Stimulated activated CD8-positive, alpha-beta memory T cell treated with anti-CD3 and anti-CD28 coated beads, Interleukin-12 subunit alpha, Interleukin-12 subunit beta, amount 100 ng/mL, for 24 hours (primary cell): ENCODE data around the gene ANAPC16.
"Not testable (repeated sequence)": the region's sequence is repeated elsewhere in the genome, so short reads cannot be mapped to it uniquely, and the experiment has no call there.

Experiments
- DNase-seq: peaks from one replicate; pipeline ENCODE4 v3.0.0-alpha.2; 2020; ENCODE audit errors: extremely low read depth

The ANAPC16 gene

DNA sequence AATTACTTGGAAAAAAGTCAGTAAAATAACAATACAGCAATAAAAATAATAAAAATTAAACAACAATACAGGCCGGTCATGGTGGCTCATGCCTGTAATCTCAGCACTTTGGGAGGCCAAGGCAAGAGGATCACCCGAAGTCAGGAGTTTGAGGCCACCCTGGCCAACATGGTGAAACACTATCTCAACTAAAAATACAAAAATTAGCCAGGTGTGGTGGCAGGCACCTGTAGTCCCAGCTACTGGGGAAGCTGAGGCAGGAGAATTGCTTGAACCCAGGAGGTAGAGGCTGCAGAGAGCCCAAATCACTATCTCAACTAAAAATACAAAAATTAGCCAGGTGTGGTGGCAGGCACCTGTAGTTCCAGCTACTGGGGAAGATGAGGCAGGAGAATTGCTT, 4.0 kb upstream of the ANAPC16 start:
- DNase-seq: not testable (repeated sequence)

GRCh38 chr10:72218325-72218724, 2.5 kb downstream of the ANAPC16 start:
- no peak for DNase-seq

- no peak for DNase-seq
Measured at GRCh38 chr10:72218726-72219125, 2.9 kb downstream of the ANAPC16 start.

DNA sequence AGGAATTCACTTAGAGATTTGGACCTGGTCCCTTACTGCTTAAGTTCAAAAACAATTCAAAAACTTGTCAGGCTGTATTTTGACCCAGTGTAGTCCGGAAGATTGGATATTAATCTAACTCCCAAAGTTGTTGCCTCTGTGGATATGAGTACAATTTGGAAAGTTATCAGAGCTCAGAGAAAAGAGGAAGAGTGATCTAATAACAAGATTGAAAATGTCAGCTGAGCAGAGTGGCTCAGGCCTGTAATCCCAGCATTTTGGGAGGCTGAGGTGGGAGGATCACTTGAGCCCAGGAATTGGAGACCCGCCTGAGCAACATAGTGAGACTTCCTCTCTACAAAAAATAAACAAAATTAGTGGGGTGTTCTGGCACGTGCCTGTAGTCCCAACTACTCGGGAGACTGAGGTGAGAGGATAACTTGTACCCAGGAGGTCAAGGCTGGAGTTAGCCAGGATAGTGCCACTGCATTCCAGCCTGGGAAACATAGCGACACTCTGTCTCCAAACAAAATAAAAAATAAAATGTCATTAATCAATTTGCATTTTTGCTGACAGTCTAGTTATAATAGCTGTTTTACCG, 3.5 kb downstream of the ANAPC16 start:
- DNase-seq: no peak

DNA sequence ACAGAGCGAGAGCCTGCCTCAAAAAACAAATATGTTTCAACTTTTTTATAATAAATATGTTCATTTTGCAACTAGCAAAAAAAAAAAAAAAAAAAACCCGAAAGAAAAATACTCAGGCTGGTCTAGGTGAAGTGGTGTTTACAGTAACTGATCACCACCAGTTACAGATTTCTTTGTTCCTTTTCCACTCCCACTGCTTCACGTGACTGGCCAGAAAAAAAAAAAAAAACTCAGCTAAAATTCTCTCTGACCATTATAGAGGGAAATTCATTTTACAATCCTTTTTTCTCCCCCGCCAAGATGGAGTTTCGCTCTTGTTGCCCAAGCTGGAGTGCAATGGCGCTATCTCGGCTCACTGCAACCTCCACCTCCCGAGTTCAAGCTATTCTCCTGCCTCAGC, 4.8 kb downstream of the ANAPC16 start:
- no peak for DNase-seq

GRCh38 chr10:72221278-72221677, 5.5 kb downstream of the ANAPC16 start:
- DNase-seq: no peak

GRCh38 chr10:72223743-72224101, 7.9 kb downstream of the ANAPC16 start:
- DNase-seq: no peak

DNA sequence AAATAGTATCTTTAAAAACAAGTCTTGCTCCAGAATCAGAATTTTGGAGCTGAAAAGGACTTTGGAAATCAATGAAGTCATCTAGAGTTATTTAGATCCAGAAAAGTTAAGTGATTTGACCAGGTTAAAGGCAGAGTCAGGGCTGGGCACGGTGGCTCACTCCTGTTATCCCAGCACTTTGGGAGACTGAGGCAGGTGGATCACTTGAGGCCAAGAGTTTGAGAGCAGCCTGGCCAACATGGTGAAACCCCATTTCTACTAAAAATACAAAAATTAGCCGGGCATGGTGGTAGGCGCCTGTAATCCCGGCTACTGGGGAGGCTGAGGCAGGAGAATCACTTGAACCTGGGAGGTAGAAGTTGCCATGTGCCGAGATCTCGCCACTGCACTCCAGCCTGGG, 8.4 kb downstream of the ANAPC16 start:
- DNase-seq: not testable (repeated sequence)

DNA sequence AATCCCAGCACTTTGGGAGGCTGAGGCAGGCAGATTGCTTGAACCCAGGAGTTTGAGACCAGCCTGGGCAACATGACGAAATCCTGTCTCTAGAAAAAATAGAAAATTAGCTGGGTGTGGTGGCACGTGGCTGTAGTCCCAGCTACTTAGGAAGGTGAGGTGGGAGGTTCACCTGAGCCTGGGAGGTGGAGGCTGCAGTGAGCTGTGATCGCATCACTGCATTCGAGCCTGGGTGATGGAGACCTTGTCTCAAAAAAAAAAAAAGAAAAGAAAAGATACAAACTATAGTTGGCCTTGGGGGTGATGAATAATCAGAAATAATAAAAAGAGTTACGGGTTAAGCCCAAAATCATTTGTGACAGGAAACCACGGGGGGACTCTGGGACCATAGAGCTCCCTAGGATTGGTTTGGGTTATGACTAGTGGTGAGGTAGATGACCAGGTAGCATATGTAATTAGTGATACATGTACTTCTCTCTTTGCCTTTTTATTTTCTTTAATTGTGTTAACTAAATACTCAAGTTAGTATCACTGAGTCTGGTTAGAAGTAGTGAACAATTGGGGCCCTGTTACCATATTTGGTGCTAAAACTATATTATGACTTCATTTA, 10.7 kb downstream of the ANAPC16 start:
- no peak for DNase-seq

- DNase-seq: no peak
Measured at GRCh38 chr10:72227826-72228225, 12.0 kb downstream of the ANAPC16 start.

GRCh38 chr10:72228318-72228751, 12.5 kb downstream of the ANAPC16 start:
- no peak for DNase-seq

DNA sequence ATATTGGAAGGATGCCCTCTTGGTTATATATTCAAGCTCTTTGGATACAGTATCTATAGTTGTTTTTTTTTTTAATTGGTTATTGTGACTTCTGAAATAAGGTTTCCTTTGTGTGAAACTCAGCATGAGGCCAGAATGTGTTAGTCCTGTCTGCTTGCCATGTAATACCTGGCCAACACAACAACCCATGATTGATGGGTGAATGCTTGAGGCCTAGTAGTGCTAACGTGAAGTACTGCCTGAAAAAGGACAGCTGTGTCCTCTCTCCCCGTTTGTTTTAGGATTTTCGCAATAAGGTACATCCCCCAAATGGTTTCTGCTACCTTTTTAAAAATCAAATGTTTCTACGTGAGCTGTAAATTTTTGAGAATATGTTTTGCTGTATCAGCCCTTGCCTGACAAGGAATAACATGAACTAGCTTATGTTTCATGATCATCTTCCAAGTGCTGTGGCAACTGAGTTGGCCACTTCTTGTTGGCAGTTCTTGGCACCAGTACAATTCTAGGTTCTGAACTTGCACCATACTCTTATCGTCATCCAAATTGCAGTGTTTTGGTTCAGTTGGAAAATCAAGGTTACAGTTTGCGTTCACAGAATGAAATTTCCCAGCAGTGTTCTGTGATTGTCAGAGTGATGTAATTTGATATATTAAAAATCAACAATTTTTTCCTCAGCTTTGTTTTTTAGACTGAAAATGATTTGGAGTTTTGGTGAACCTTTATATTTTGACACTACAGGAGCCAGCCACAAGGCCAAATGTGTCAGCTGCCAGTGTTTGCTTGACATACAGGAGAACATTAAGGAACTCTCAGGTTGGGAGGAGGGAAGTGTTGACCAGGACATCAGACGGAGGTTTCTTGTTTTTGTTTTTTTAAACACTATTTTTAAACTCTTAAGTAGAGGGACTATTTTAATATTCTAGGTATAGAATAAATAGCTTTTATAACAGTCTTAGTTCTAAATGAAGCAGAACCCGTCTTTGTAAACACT, 13.7 kb downstream of the ANAPC16 start:
- DNase-seq: no peak

- DNase-seq: no peak
Measured at GRCh38 chr10:72233621-72234020, 17.8 kb downstream of the ANAPC16 start.

- DNase-seq: no peak
Measured at GRCh38 chr10:72234560-72235095, 18.8 kb downstream of the ANAPC16 start.

DNA sequence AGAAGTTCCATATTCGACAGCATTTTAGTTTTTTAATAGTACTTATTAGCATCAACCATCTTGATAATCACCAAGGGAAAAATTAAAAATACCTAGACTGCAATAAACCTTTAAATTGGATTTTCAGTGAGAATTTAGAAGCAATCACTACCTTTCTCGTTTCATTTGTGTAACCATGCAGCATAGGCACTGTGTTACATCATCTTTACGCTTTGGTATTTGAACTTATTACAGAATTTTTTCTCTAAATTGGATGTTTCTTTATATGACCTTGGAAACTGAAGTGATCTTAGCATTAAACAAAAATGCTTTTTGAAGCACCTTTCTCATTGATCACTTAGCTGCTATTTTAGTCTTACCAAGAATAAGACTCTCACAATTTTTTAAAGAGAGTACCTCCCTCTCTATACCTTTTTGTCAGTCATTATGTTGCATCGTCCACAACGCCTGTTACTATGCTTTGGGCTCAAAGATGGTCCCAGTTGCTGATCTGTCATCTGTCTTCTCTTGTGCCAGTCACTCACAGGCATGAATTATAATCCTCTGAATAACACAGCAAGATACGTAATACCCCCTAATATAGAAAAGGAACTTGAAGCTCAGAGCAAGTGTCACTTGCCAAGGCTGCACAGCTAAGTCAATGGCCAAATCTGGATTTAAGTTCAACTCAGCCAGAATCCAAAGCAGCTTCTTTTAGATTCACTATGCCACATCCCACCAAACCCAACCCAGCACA, 19.9 kb downstream of the ANAPC16 start:
- no peak for DNase-seq

DNA sequence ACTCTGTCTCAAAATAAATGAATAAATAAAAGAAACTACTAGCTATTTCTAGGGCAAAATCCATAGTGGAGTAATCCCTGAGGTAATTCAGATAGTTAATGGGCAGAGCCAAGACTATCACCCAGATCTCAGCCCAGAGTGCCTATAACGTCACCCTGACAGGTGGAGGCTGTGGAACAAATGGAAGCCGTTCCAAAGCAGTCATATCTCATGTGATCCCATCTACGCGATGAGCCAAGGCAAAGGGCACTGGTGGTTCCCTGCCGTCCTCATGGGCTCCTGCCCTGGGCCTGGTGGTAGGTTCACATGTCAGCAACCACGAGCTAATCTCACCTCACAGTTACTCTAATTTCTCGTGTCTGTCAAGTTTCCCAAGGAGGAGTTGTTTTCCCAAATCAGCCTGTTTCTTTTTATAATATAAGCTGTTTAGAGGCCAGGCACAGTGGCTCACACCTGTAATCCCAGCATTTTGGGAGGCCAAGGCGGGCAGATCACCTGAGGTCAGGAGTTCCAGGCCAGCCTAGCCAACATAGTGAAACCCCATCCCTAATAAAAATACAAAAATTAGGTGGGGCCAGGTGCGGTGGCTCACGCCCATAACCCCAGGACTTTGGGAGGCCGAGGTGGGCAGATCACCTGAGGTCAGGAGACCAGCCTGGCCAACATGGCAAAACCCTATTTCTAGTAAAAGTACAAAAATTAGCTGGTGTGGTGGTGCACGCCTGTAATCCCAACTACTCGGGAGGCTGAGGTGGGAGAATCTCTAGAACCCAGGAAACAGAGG, 22.8 kb downstream of the ANAPC16 start:
- DNase-seq: no peak

- DNase-seq: no peak
Measured at GRCh38 chr10:72239409-72239808, 23.6 kb downstream of the ANAPC16 start.

DNA sequence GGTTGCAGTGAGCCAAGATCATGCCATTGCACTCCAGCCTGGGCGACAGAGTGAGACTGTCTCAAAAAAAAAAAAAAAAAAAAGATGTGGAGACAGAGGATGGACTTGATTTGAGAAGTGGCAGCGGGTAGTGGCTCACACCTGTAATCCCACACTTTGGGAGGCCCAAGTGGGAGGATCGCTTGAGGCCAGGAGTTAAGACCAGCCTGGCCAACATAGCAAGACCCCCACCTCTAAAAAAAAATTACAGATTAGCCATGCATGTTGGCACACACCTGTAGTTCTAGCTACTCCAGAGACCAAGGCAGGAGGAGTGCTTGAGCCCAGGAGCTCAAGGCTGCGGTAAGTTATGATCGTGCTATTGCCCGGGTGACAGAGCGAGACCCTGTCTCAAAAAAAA, 24.6 kb downstream of the ANAPC16 start:
- no peak for DNase-seq

DNA sequence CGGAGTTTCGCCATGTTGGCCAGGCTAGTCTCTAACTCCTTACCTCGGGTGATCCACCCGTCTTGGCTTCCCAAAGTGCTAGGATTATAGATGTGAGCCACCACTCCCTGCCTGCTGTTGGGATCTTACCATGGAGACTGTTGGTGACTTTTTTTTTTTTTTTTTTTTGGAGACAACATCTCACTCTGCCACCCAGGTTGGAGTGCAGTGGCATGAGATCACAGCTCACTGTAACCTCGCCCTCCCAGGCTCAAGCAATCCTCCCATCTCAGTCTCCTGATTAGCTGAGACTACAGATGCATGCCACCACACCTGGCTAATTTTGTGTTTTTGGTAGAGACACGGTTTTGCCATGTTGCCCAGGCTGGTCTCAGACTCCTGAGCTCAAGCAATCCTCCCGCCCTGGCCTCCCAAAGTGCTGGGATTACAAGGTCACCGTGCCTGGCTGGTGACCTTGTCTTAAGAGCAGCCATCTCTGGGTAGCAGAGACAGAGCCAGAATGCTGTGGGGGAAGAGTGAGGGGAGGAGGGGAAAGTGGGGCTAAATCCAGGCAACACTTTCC, 26.0 kb downstream of the ANAPC16 start:
- DNase-seq: no peak

DNA sequence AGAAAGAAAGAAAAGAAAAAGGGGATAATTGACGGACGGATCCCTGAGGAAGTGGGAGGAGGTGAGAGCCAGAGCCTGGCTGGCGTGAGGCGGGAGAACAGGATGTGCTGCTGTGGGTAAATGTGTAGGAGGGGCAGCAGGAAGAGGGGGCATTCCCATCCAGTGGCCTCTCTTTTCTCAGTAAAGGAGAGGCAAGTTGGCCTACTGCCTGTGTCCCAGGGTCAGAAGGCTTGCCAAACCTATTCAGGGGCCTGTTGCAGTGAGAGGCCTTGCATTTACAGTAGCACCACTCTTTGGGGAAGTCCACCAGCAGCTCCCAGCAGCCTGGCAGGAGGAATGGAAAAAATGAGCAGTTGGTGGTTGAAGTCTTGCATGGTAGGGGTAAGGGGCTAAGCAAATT, 26.9 kb downstream of the ANAPC16 start:
- DNase-seq: no peak
